ENCODE measurements around the gene KRTAP5-7.

KRTAP5-7 gene

GRCh38 chr11:71548716-71549151 lies 21.7 kb downstream of the KRTAP5-7 start:
- H3K27ac ChIP-seq: no peak overlapping the region
- no peak for TF ChIP-seq CTCF (conservative IDR thresholded peaks at IDR 0.05; ENCODE audit: low read depth)
- ChIA-PET POLR2A (ENCODE audit: low non-redundant PET) (no interaction called here), CTCF (interaction anchor here (0.6 to 1.3 kb wide), 2 partner anchors 31 to 297 kb away, joined by 3 read pairs; no protein-coding TSS in a partner anchor)
- DNase-seq (ENCODE audit: low spot score): no peak

GRCh38 chr11:71551711-71552110 lies 24.6 kb downstream of the KRTAP5-7 start:
- POLR2A ChIA-PET (ENCODE audit: low non-redundant PET): no interaction called here
- DNase-seq (ENCODE audit: low spot score): no peak
- TF ChIP-seq CTCF (conservative IDR thresholded peaks at IDR 0.05; ENCODE audit: low read depth): no peak
- CTCF ChIA-PET: interaction anchor here (0.7 to 1.2 kb wide), 2 partner anchors 83 to 708 kb away, joined by 3 to 5 read pairs; no protein-coding TSS in a partner anchor
- H3K27ac ChIP-seq: no peak overlapping the region

- TF ChIP-seq CTCF (conservative IDR thresholded peaks at IDR 0.05; ENCODE audit: low read depth): no peak
- no peak overlapping the region for H3K27ac ChIP-seq
- CTCF ChIA-PET: no interaction called here
- POLR2A ChIA-PET (ENCODE audit: low non-redundant PET): no interaction called here
- no peak for DNase-seq (ENCODE audit: low spot score)
Measured at GRCh38 chr11:71554996-71555395, 27.9 kb downstream of the KRTAP5-7 start.

- POLR2A ChIA-PET (ENCODE audit: low non-redundant PET): no interaction called here
- no peak for DNase-seq (ENCODE audit: low spot score)
- CTCF ChIA-PET: no interaction called here
- no peak for TF ChIP-seq CTCF (conservative IDR thresholded peaks at IDR 0.05; ENCODE audit: low read depth)
- H3K27ac ChIP-seq: no peak overlapping the region
Measured at GRCh38 chr11:71555508-71555907, 28.4 kb downstream of the KRTAP5-7 start.

- ChIA-PET CTCF (no interaction called here), POLR2A (ENCODE audit: low non-redundant PET) (no interaction called here)
- TF ChIP-seq CTCF (conservative IDR thresholded peaks at IDR 0.05; ENCODE audit: low read depth): no peak
Measured at GRCh38 chr11:71556018-71556417, 29.0 kb downstream of the KRTAP5-7 start.

GRCh38 chr11:71557257-71557656 lies 30.2 kb downstream of the KRTAP5-7 start:
- no peak for DNase-seq (ENCODE audit: low spot score)
- POLR2A ChIA-PET (ENCODE audit: low non-redundant PET): no interaction called here
- TF ChIP-seq CTCF (conservative IDR thresholded peaks at IDR 0.05; ENCODE audit: low read depth): no peak
- CTCF ChIA-PET: no interaction called here
- no peak overlapping the region for H3K27ac ChIP-seq

More at GRCh38 chr11:71556018-71556417, 29.0 kb downstream of the KRTAP5-7 start:
- H3K27ac ChIP-seq: no peak overlapping the region
- no peak for DNase-seq (ENCODE audit: low spot score)

GRCh38 chr11:71558996-71559395 lies 31.9 kb downstream of the KRTAP5-7 start:
- TF ChIP-seq CTCF (conservative IDR thresholded peaks at IDR 0.05; ENCODE audit: low read depth): no peak
- DNase-seq (ENCODE audit: low spot score): no peak
- ChIA-PET CTCF (interaction anchor here (0.8 kb wide), 1 partner anchor 22 kb away, joined by 3 read pairs; no protein-coding TSS in a partner anchor), POLR2A (ENCODE audit: low non-redundant PET) (no interaction called here)
- H3K27ac ChIP-seq: no peak overlapping the region

Data from RWPE1 (cell line).